ENCODE results near the gene ZNF48.

Gene ZNF48

GRCh38 chr16:30407804-30408534 is 12.7 kb downstream of the ZNF48 start:
- no peak for DNase-seq (ENCODE audit: low read depth)

- peak; percentile 97 for DNase-seq (ENCODE audit: low read depth)
These were observed 14.2 kb downstream of the ZNF48 start for GRCh38 chr16:30409125-30410060.

- no peak for DNase-seq (ENCODE audit: low read depth)
These were observed 18.0 kb downstream of the ZNF48 start for GRCh38 chr16:30413112-30413806.

GRCh38 chr16:30414159-30414558 is 18.9 kb downstream of the ZNF48 start:
- DNase-seq (ENCODE audit: low read depth) = no peak

- no peak for DNase-seq (ENCODE audit: low read depth)
These were observed 20.9 kb downstream of the ZNF48 start for GRCh38 chr16:30416047-30416603.

GRCh38 chr16:30416624-30417528 is 21.7 kb downstream of the ZNF48 start:
- DNase-seq (ENCODE audit: low read depth) = no peak

GRCh38 chr16:30417529-30418349 is 22.5 kb downstream of the ZNF48 start:
- DNase-seq (ENCODE audit: low read depth) = peak; percentile 81

GRCh38 chr16:30418350-30419181 is 23.3 kb downstream of the ZNF48 start:
- DNase-seq (ENCODE audit: low read depth) = no peak

- no peak for DNase-seq (ENCODE audit: low read depth)
These were observed 25.8 kb downstream of the ZNF48 start for GRCh38 chr16:30421010-30421409.

GRCh38 chr16:30428055-30428454 is 32.8 kb downstream of the ZNF48 start:
- no peak for DNase-seq (ENCODE audit: low read depth)

GRCh38 chr16:30429418-30429677 is 34.1 kb downstream of the ZNF48 start:
- no peak for DNase-seq (ENCODE audit: low read depth)

GRCh38 chr16:30429678-30430427 is 34.6 kb downstream of the ZNF48 start, which contains the start of gene DCTPP1:
Gene DCTPP1 (minus strand): TSS chr16:30430030. CDS start chr16:30429980, 50 bp downstream.
- peak; percentile 90 for DNase-seq (ENCODE audit: low read depth)

- DNase-seq (ENCODE audit: low read depth) = no peak
These were observed 35.3 kb downstream of the ZNF48 start for GRCh38 chr16:30430428-30430970.

- no peak for DNase-seq (ENCODE audit: low read depth)
These were observed 39.6 kb downstream of the ZNF48 start for GRCh38 chr16:30434852-30435251.

GRCh38 chr16:30437511-30438046 is 42.4 kb downstream of the ZNF48 start:
- DNase-seq (ENCODE audit: low read depth) = no peak

- no peak for DNase-seq (ENCODE audit: low read depth)
These were observed 43.6 kb downstream of the ZNF48 start for GRCh38 chr16:30438835-30439234.

GRCh38 chr16:30439720-30440348 is 44.6 kb downstream of the ZNF48 start:
- no peak for DNase-seq (ENCODE audit: low read depth)

- DNase-seq (ENCODE audit: low read depth) = no peak
These were observed 48.4 kb downstream of the ZNF48 start for GRCh38 chr16:30443631-30444030.

Measured in activated T-cell treated with anti-CD3 and anti-CD28 coated beads for 1 hour (primary cell).